Epithelial cell of umbilical artery (primary cell): ENCODE measurements around the gene ADPGK. TPM values are rescaled to one million over a fixed set of nuclear protein-coding genes. Genes with fewer than 3 reads are reported as not detected.

Experiments used
- total RNA-seq: library from RNA; depleted of rRNA; stranded (reverse); fragments of >200 nt; gene quantifications from 2 replicates; pipeline ENCODE4 v1.2.3, GENCODE V29; 2014

The ADPGK gene
- 47.6 and 48.7 TPM in 2 replicates for total RNA-seq

GRCh38 chr15:72783640-72784455 lies at the start of gene ADPGK:
Gene ADPGK, minus strand, starts transcription at chr15:72783758. Its CDS starts 67 bp downstream, at chr15:72783691.

Other genes with a start within 250 kb of the ADPGK start
- gene GOLGA6B, start 129.1 kb downstream of the ADPGK start, total RNA-seq: not detected in 2 replicates
- not detected in 2 replicates for gene HIGD2B, start 97.6 kb downstream of the ADPGK start, total RNA-seq
- 6.2 and 11.6 TPM in 2 replicates for gene BBS4, start 97.6 kb downstream of the ADPGK start, total RNA-seq